ENCODE data around the gene CCDC178. TPM values are rescaled to one million over a fixed set of nuclear protein-coding genes. Genes with fewer than 3 reads are reported as not detected.

The CCDC178 gene
- polyA plus RNA-seq, 1 donor from 2014 or later = not detected

DNA sequence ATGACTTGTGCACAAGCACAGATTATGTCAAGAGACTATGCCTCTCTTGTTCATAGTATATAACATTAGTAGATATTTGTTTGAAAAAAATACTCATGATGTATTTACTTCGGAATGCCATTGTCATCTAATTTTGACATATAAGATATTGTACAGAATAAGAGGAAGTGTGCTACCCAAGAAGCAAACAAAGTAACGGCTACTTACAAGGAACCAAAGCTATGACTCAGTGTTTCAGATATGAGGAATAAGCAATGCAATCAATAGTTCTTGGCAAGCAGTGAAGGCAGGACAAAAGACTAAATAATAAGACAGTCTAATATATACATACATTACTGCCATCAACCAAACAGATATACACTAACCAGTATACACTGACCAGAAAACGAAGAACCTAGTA lies 256.3 kb downstream of the CCDC178 start:
- Histone ChIP-seq H3K36me3 (ENCODE audit: insufficient read depth, low read length) (no peaks in the 10 kb centered on the region), H3F3A (ENCODE audit: insufficient read depth, low read length, poor library complexity, severe bottlenecking) (no peaks in the 10 kb centered on the region), H3K79me2 (replicated peaks; ENCODE audit: insufficient read depth, low read length) (no peaks in the 10 kb centered on the region), H3K4me2 (ENCODE audit: low read length) (no peak overlapping the region), H3K27me3 (ENCODE audit: insufficient read depth, low read depth, low read length) (no peaks in the 10 kb centered on the region), H3K27ac (ENCODE audit: low read length) (no peak overlapping the region), H3K4me3 (ENCODE audit: low read length) (no peak overlapping the region), H3K9ac (ENCODE audit: low read length) (no peak overlapping the region), H3K9me2 (ENCODE audit: insufficient read depth, low read length) (no peaks in the 10 kb centered on the region), H2AFZ (ENCODE audit: low read depth, low read length) (no peak overlapping the region), H3K9me3 (ENCODE audit: low read length) (no peaks in the 10 kb centered on the region), H4K20me1 (ENCODE audit: insufficient read depth) (no peaks in the 10 kb centered on the region)
- TF ChIP-seq RAD21 (conservative IDR thresholded peaks at IDR 0.05) = no peak
- TF ChIP-seq, protein P1, sequence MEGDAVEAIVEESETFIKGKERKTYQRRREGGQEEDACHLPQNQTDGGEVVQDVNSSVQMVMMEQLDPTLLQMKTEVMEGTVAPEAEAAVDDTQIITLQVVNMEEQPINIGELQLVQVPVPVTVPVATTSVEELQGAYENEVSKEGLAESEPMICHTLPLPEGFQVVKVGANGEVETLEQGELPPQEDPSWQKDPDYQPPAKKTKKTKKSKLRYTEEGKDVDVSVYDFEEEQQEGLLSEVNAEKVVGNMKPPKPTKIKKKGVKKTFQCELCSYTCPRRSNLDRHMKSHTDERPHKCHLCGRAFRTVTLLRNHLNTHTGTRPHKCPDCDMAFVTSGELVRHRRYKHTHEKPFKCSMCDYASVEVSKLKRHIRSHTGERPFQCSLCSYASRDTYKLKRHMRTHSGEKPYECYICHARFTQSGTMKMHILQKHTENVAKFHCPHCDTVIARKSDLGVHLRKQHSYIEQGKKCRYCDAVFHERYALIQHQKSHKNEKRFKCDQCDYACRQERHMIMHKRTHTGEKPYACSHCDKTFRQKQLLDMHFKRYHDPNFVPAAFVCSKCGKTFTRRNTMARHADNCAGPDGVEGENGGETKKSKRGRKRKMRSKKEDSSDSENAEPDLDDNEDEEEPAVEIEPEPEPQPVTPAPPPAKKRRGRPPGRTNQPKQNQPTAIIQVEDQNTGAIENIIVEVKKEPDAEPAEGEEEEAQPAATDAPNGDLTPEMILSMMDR (IDR thresholded peaks at IDR 0.05; ENCODE audit: poor library complexity, severe bottlenecking) = no peak
- TF ChIP-seq, protein P2, sequence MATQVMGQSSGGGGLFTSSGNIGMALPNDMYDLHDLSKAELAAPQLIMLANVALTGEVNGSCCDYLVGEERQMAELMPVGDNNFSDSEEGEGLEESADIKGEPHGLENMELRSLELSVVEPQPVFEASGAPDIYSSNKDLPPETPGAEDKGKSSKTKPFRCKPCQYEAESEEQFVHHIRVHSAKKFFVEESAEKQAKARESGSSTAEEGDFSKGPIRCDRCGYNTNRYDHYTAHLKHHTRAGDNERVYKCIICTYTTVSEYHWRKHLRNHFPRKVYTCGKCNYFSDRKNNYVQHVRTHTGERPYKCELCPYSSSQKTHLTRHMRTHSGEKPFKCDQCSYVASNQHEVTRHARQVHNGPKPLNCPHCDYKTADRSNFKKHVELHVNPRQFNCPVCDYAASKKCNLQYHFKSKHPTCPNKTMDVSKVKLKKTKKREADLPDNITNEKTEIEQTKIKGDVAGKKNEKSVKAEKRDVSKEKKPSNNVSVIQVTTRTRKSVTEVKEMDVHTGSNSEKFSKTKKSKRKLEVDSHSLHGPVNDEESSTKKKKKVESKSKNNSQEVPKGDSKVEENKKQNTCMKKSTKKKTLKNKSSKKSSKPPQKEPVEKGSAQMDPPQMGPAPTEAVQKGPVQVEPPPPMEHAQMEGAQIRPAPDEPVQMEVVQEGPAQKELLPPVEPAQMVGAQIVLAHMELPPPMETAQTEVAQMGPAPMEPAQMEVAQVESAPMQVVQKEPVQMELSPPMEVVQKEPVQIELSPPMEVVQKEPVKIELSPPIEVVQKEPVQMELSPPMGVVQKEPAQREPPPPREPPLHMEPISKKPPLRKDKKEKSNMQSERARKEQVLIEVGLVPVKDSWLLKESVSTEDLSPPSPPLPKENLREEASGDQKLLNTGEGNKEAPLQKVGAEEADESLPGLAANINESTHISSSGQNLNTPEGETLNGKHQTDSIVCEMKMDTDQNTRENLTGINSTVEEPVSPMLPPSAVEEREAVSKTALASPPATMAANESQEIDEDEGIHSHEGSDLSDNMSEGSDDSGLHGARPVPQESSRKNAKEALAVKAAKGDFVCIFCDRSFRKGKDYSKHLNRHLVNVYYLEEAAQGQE (IDR thresholded peaks at IDR 0.05; ENCODE audit: borderline replicate concordance) = no peak
- no peak for TF ChIP-seq SMC3 (conservative IDR thresholded peaks at IDR 0.05; ENCODE audit: poor library complexity)
- no peak for TF ChIP-seq POLR2AphosphoS5 (IDR thresholded peaks at IDR 0.05)
- TF ChIP-seq EP300 (conservative IDR thresholded peaks at IDR 0.05; ENCODE audit: poor library complexity, severe bottlenecking) = no peak
- TF ChIP-seq MXI1 (conservative IDR thresholded peaks at IDR 0.05; ENCODE audit: poor library complexity, severe bottlenecking) = no peak
- no peak for TF ChIP-seq EZH2 (IDR thresholded peaks at IDR 0.05; ENCODE audit: borderline replicate concordance, insufficient read depth, low read length, poor library complexity, severe bottlenecking)
- TF ChIP-seq TAF1 (IDR thresholded peaks at IDR 0.05; ENCODE audit: low read depth) = no peak

DNA sequence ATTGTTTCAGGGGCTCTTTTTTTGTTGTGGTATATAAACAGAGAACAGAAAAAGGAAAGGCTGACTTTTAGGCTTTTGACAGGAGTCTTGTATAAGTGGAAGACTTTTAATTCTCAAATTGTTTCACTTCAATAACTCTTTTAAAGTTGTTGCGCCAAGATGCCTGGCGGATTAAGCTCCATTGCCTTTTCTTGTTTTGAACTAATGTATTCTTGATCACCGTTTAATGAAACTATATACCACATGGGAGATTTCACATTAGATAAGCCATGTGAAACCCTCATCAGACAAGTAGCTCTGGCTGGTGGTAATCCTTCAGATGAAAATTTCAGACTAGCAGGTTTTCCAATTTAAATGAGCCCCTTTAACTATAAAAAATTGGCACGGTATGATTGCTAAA lies 257.4 kb downstream of the CCDC178 start:
- H3K4me3 ChIP-seq (ENCODE audit: low read length) = no peak overlapping the region
- no peak overlapping the region for H2AFZ ChIP-seq (ENCODE audit: low read depth, low read length)
- H3K27me3 ChIP-seq (ENCODE audit: insufficient read depth, low read depth, low read length) = no peaks in the 10 kb centered on the region
- no peaks in the 10 kb centered on the region for H3K36me3 ChIP-seq (ENCODE audit: insufficient read depth, low read length)
- H3K27ac ChIP-seq (ENCODE audit: low read length) = no peak overlapping the region
- no peak overlapping the region for H3K9ac ChIP-seq (ENCODE audit: low read length)
- no peaks in the 10 kb centered on the region for H3K9me3 ChIP-seq (ENCODE audit: low read length)
- no peaks in the 10 kb centered on the region for H3K79me2 ChIP-seq (replicated peaks; ENCODE audit: insufficient read depth, low read length)
- no peaks in the 10 kb centered on the region for H4K20me1 ChIP-seq (ENCODE audit: insufficient read depth)
- no peaks in the 10 kb centered on the region for H3F3A ChIP-seq (ENCODE audit: insufficient read depth, low read length, poor library complexity, severe bottlenecking)
- H3K4me2 ChIP-seq (ENCODE audit: low read length) = no peak overlapping the region
- no peaks in the 10 kb centered on the region for H3K9me2 ChIP-seq (ENCODE audit: insufficient read depth, low read length)
- TF ChIP-seq TAF1 (IDR thresholded peaks at IDR 0.05; ENCODE audit: low read depth) (no peak), POLR2AphosphoS5 (IDR thresholded peaks at IDR 0.05) (no peak)
- TF ChIP-seq, protein P1 (IDR thresholded peaks at IDR 0.05; ENCODE audit: poor library complexity, severe bottlenecking) = no peak
